ENCODE results near the gene NDUFB4. TPM values are rescaled to one million over a fixed set of nuclear protein-coding genes. Genes with fewer than 3 reads are reported as not detected.

The NDUFB4 gene
- total RNA-seq, 1 experiment from 2014 or later, result 161 TPM

GRCh38 chr3:120646771-120647432 is 50.8 kb downstream of the NDUFB4 start:
- no peaks in the 10 kb centered on the region for H3K79me2 ChIP-seq (ENCODE audit: insufficient read depth, low read length)
- DNase-seq (ENCODE audit: low read depth, low spot score) (no peak), ATAC-seq (no peak)
- TF ChIP-seq SRF (IDR thresholded peaks at IDR 0.05; ENCODE audit: low read depth) (no peak), EGR1 (IDR thresholded peaks at IDR 0.05; ENCODE audit: low read depth) (no peak), JUND (IDR thresholded peaks at IDR 0.05) (no peak), RAD21 (IDR thresholded peaks at IDR 0.05; ENCODE audit: low read depth) (no peak), ZFX (IDR thresholded peaks at IDR 0.05) (no peak), ZNF274 (IDR thresholded peaks at IDR 0.05; ENCODE audit: low read depth, low read length) (no peak), CEBPB (IDR thresholded peaks at IDR 0.05; ENCODE audit: low read depth) (no peak), ELF1 (IDR thresholded peaks at IDR 0.05; ENCODE audit: borderline replicate concordance, low read depth) (no peak), SP1 (IDR thresholded peaks at IDR 0.05; ENCODE audit: low read depth) (no peak), CBX3 (IDR thresholded peaks at IDR 0.05; ENCODE audit: low read depth) (no peak), CTCF (IDR thresholded peaks at IDR 0.05 in 2 of 3, conservative IDR thresholded peaks at IDR 0.05 in 1 of 3; ENCODE audit: borderline replicate concordance in 1 of 3, insufficient read depth in 1 of 3, low read depth in 2 of 3, low read length in 2 of 3) (no peak)
- TF ChIP-seq, protein P1, sequence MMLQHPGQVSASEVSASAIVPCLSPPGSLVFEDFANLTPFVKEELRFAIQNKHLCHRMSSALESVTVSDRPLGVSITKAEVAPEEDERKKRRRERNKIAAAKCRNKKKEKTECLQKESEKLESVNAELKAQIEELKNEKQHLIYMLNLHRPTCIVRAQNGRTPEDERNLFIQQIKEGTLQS (IDR thresholded peaks at IDR 0.05), result no peak
- TF ChIP-seq, protein P2, sequence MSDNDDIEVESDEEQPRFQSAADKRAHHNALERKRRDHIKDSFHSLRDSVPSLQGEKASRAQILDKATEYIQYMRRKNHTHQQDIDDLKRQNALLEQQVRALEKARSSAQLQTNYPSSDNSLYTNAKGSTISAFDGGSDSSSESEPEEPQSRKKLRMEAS (IDR thresholded peaks at IDR 0.05), result no peak
- TF ChIP-seq, protein P3, sequence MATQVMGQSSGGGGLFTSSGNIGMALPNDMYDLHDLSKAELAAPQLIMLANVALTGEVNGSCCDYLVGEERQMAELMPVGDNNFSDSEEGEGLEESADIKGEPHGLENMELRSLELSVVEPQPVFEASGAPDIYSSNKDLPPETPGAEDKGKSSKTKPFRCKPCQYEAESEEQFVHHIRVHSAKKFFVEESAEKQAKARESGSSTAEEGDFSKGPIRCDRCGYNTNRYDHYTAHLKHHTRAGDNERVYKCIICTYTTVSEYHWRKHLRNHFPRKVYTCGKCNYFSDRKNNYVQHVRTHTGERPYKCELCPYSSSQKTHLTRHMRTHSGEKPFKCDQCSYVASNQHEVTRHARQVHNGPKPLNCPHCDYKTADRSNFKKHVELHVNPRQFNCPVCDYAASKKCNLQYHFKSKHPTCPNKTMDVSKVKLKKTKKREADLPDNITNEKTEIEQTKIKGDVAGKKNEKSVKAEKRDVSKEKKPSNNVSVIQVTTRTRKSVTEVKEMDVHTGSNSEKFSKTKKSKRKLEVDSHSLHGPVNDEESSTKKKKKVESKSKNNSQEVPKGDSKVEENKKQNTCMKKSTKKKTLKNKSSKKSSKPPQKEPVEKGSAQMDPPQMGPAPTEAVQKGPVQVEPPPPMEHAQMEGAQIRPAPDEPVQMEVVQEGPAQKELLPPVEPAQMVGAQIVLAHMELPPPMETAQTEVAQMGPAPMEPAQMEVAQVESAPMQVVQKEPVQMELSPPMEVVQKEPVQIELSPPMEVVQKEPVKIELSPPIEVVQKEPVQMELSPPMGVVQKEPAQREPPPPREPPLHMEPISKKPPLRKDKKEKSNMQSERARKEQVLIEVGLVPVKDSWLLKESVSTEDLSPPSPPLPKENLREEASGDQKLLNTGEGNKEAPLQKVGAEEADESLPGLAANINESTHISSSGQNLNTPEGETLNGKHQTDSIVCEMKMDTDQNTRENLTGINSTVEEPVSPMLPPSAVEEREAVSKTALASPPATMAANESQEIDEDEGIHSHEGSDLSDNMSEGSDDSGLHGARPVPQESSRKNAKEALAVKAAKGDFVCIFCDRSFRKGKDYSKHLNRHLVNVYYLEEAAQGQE (IDR thresholded peaks at IDR 0.05; ENCODE audit: low read depth), result no peak
- H3K9ac ChIP-seq (ENCODE audit: low read length), result no peak overlapping the region
- H2AFZ ChIP-seq (ENCODE audit: low read depth, low read length, poor library complexity, severe bottlenecking), result no peak overlapping the region
- H3K27ac ChIP-seq (ENCODE audit: low read depth, low read length), result no peak overlapping the region
- no peaks in the 10 kb centered on the region for H4K20me1 ChIP-seq (ENCODE audit: insufficient read depth)
- RAD21 ChIA-PET (ENCODE audit: low non-redundant PET in 1 of 2, low total read pairs in 2 of 2, uncharacterized antibody in 2 of 2, unreplicated experiment in 2 of 2), result no interaction called here
- no peaks in the 10 kb centered on the region for H3K9me2 ChIP-seq (ENCODE audit: insufficient read depth)
- H3K27me3 ChIP-seq (ENCODE audit: insufficient read depth, low read length), result no peaks in the 10 kb centered on the region
- CTCF ChIA-PET, result no interaction called here
- H3K4me2 ChIP-seq (ENCODE audit: low read length), result no peak overlapping the region
- POLR2A ChIA-PET, result no interaction called here
- H3K9me3 ChIP-seq (ENCODE audit: control insufficient read depth in 1 of 2, insufficient read depth in 1 of 2, low read depth in 1 of 2, low read length in 2 of 2), result no peaks in the 10 kb centered on the region
- no peaks in the 10 kb centered on the region for H3K4me1 ChIP-seq (ENCODE audit: control insufficient read depth in 1 of 2, insufficient read depth in 2 of 2, low read length in 2 of 2)
- no peak overlapping the region for H3K4me3 ChIP-seq (replicated peaks in 1 of 2; ENCODE audit: low read depth in 1 of 2, low read length in 2 of 2)
- no TSS peak for BruUV-seq (replicated peaks)
- intact Hi-C loops (cut with micrococcal nuclease), result no loop called here
- no peaks in the 10 kb centered on the region for H3K36me3 ChIP-seq (ENCODE audit: control insufficient read depth in 1 of 2, insufficient read depth in 2 of 2, low read length in 2 of 2)
